GM18873 (cell line): Measurements from ENCODE around the gene NME8.

ENCODE experiments used
- ATAC-seq: cut with Tn5 transposase; IDR thresholded peaks from one replicate; pipeline ENCODE4 v1.9.1; 2021; ENCODE audit warnings: mild to moderate bottlenecking, moderate library complexity, moderate number of reproducible peaks; ENCODE audit not compliant: unreplicated experiment, low FRiP score

The NME8 gene

DNA sequence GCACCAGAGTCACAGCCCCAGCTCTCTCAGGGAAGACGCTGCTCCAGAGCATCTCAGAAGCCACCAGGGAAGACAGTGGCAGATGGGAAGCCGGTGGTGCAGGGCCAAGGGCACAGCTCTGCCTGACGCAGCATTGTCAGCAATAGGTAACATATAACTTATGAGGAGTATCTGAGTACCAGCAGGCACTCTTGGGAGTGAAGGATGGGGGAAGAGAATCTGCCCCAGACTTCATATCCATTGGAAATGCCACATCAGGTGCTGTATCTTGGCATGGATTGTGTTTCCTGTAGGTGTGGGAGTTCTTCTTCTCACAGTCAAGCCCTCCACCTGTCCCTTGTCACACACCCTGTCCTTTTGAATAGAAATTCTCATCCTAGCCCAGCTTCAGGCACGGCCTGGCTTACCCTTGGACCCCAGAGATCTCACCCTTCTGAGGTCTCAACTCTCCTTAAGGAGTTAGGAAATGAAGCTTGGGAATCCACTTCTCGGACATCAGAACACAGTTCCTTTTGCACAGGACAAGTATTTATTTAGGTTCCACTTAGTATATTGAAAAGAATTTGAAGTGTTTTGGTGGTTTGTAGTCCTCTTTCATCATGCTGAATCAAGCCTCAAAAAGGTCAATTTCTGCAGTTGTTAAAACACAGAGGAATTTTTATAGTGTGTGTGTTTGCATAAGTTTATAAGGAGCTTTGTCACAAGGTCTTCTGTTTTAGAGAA is 82.0 kb downstream of the NME8 start:
- ATAC-seq = no peak

DNA sequence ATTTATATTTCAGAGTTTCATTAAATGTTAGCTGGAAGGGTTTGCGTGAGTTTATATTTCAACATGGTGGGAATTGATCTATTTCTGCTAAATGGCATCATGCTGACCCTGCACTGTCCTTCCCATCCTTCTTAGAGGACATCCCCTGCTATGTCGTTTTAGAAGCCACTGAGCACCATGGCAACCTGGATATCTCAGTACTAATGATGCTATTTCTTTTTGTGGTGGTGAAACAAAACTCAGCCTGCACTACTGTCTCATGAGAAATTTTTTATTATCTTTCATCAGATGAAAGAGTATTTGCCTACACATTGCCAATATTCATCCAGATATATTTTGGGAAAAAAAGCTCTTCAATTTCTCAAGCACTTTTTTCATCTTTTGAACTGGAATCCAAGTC is 84.1 kb downstream of the NME8 start:
- ATAC-seq = no peak

DNA sequence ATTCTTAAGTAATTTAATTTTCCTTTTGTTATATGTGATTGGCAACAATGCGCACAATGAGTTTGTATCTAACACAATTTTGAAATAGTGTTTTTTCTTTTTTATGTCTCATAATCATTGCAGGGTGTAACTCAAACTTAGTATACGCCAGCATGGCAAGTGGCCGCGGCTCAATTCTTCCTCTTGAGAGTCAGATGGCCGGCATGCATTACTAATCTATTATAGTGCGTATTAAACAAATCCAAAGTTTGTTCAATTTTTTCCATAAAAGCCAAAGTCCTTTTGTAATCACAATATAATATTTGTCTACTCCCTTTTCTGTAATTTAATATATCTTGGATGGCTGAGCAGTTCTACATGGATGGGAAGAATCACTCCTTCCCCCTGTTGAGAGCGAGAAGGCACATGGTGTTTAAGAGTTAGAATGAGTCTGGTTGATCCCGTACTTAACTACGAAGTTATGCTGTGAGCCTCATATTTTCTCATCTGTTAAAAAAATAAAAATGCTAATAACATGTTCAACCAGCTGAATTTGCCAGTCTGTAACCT is 84.7 kb downstream of the NME8 start:
- no peak for ATAC-seq

DNA sequence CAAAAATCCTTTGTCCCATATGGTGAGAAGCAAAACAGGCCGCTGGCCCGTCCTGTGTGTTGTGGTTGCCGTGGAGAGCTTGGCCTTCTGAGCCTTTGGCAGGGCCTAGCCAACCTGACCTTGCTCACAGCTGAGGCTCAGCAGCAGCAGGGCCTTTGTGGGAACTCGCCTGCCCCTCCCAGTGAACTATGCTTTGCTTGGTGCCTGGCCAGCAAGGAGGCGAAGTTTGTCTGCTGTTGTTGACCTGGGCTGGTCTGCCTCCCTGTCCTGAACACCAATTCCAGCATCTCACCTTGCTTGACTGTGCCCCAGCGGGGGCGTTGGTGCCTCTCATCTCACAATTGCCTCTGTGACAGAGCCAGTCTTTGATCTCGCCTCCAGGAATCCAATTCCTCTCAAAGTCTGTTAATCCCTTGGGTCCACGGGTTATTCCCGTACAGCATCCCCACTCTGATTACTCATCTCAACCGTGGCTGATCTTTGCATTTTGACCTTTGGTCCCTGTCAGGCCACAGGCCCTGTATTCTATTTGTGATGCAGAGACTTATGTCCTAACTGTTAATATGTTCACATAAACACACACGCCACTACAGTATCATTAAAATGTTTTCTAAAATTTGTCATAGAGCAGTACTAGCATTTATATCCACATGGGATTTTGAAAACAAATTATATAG is 94.7 kb downstream of the NME8 start:
- ATAC-seq = no peak

DNA sequence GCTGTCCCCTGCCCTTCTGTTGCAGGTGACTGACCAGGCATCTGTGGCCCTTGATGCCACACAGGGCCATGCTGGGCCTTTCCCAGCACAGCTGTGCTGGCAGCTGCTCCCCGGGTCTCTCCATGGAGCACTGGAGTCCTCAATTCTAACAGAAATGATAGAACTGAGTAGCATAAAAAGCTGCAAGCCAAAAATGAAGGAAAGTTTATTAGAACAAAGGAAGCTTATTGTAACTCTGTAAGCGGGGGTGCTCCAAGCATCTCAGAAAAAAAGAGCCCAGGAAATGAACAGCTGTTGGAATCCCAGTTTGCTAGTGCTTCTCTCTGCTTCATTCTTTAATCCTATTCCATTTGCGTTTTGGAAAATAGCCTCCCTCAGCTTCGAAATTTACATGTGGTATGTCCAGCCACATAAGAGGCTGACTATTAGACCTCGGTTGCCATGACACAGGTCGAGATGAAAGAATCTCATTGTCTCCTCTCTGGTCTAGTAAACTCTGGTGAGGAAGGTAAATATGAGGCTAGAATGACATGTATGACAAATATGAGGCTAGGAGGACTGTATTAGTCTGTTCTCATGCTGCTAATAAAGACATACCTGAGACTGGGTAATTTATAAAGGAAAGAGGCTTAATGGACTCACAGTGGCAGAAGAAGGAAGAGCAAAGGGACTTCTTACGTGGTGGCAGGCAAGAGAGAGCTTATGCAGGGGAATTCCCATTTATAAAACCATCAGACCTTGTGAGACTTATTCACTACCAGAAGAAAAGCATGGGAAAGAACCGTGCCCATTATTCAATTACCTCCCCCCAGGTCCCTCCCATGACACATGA is 95.7 kb downstream of the NME8 start:
- ATAC-seq = no peak

DNA sequence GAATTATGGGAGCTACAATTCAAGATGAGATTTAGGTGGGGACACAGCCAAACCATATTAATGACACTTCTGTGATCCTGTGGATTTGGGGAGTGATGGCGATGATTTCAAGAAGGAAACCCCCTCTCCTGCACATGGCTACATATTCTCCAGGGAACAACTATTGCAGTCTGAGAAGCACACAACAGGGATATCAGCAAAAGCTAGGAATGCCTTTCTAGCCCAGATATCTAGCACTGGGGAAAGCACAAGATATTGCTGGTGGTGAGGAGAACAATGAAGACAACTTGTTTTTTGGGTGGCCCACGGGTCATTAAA is 96.3 kb downstream of the NME8 start:
- ATAC-seq = no peak

DNA sequence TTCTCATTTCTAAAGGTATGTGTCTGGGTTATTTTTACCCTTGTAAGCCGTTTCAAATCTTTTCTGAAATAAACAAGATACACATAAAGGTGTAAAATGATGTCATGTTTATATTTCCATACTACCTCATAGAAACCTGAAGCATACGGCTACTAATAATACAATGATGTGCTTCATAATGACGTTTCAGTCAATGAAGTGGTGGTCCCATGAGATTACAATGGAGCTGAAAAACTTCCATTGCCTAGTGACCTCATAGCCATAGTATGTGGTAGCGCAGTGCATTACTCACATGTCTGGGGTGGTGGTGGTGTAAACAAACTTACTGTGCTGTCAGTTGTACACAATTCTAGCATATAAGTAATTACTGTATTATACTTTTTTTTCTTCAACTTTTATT is 96.9 kb downstream of the NME8 start:
- no peak for ATAC-seq

DNA sequence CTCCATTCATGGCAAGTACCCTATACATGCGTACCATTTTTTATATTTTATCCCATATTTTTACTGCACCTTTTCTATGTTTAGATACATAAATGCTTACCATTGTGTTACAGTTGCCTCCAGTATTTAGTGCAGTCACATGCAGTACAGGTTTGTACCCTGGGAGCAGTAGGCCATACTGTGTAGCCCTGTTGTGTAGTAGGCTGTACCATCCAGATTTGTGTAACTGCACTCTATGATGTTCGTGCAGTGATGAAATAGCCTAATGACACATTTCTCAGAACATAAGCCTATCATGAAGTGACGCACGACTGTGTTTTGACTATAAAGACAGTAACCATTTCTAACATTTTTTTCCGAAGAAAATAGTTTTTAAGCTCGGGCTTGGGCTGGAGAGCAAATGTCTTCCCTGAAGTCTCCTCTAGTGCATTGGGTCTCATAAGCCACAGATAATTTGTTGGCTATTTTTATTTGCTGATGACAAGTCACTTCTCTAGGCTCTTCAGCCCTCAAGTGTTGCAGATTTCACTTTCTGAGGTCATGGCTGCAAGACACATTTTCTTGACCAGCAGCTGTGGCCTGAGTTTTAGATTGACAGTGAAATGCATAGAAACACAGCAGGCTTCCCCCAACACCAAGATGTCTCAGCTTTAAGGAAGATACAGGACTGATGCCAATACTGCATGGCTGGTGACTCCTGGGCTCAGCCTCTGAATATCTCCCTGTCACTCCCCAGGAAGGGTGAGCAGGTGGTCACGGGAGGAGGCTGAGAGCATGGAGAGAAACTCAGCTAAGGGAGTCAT is 98.9 kb downstream of the NME8 start:
- ATAC-seq = no peak

DNA sequence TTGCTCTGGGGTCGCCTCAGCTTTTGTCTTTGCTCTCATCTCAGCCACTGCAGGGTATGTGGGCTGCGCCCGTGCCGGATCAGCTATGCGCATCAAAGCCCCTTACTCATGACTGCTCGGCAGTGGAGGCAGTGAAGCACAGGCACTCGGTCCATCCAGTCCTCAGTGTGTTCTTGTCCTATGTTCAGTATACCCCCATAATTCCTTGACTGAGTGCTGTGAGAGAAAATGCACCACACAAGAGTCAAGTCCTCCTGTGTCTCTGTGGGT is 99.5 kb downstream of the NME8 start:
- ATAC-seq = no peak
